AG04450 (cell line): ENCODE data around the gene UBXN10. TPM values are rescaled to one million over a fixed set of nuclear protein-coding genes. Genes with fewer than 3 reads are reported as not detected.

Experiments used
- CTCF ChIA-PET: fragments of 300-600, 350-600 bp; formaldehyde crosslinking; extraction: SDS; loops from one replicate; lab custom pipeline; 2022; ENCODE audit warnings: antibody characterized with exemption, inconsistent platforms; lab: Charles Lee
- POLR2A ChIA-PET: fragments of 350-600 bp; formaldehyde crosslinking; extraction: SDS; loops from one replicate; lab custom pipeline; 2021; ENCODE audit warnings: antibody characterized with exemption, inconsistent platforms; lab: Yijun Ruan, JAX
- DNase-seq: peaks from one replicate; pipeline ENCODE4 v3.0.0-alpha.2; 2011; ENCODE audit warnings: low read depth, low spot score
- H3K27ac ChIP-seq: one replicate; pipeline ENCODE4 v1.5.1; 2012; ENCODE audit warnings: low read depth, low read length, control low read depth
- H3K27me3 ChIP-seq: one replicate; pipeline ENCODE4 v1.6.0; 2012; ENCODE audit warnings: low read length; ENCODE audit not compliant: control insufficient read depth, insufficient read depth
- H3K4me3 ChIP-seq: 2 replicates; pipeline ENCODE4 v1.5.1; 2011; ENCODE audit warnings: mild to moderate bottlenecking, low read depth, low read length, control low read depth
- H3K9me3 ChIP-seq: 2 replicates; pipeline ENCODE4 v1.5.1; 2012; ENCODE audit warnings: low read length; ENCODE audit not compliant: control insufficient read depth, insufficient read depth
- CTCF ChIP-seq: IDR thresholded peaks from 2 replicates; pipeline ENCODE4 v1.5.1; 2011; ENCODE audit warnings: low read depth, low read length, control low read depth, inconsistent platforms
- polyA plus RNA-seq: library from polyadenylated mRNA; depleted of rRNA; stranded (reverse); fragments of >200 nt; gene quantifications from 2 replicates; pipeline ENCODE4 v1.2.3, GENCODE V29; 2011

Gene UBXN10
- polyA plus RNA-seq, 1 experiment: not detected

- ChIA-PET CTCF (interaction anchor here (0.6 to 3.6 kb wide), 22 partner anchors 8 to 490 kb away, joined by 3 to 68 read pairs (median 6); no protein-coding TSS in a partner anchor), POLR2A (interaction anchor here (0.6 kb wide), 1 partner anchor 353 kb away, joined by 3 read pairs; no protein-coding TSS in a partner anchor)
- peak; percentile 33 for DNase-seq
- TF ChIP-seq CTCF: peak; percentile 83
- Histone ChIP-seq H3K4me3 (peak overlapping the region; percentile 44), H3K27me3 (peaks cover 11% of the 10 kb centered on the region), H3K27ac (no peak overlapping the region), H3K9me3 (no peaks in the 10 kb centered on the region; the same call in 1 of the 2 replicates)
Observed at GRCh38 chr1:20151906-20152598, 33.8 kb upstream of the UBXN10 start.

GRCh38 chr1:20152599-20152930 lies 33.3 kb upstream of the UBXN10 start:
- POLR2A ChIA-PET: no interaction called here

GRCh38 chr1:20153000-20153418 lies 32.9 kb upstream of the UBXN10 start:
- ChIA-PET CTCF (interaction anchor here (0.7 to 3.6 kb wide), 19 partner anchors 9 to 449 kb away, joined by 3 to 68 read pairs (median 9); no protein-coding TSS in a partner anchor), POLR2A (interaction anchor here (0.7 kb wide), 2 partner anchors 42 to 492 kb away, joined by 3 to 8 read pairs; no protein-coding TSS in a partner anchor)
- no peak for TF ChIP-seq CTCF
- Histone ChIP-seq H3K4me3 (no peak overlapping the region), H3K27me3 (peaks cover 7% of the 10 kb centered on the region), H3K9me3 (no peaks in the 10 kb centered on the region; the same call in 1 of the 2 replicates), H3K27ac (no peak overlapping the region)
- no peak for DNase-seq

More at GRCh38 chr1:20152599-20152930, 33.3 kb upstream of the UBXN10 start:
- no peak for TF ChIP-seq CTCF
- H3K4me3 ChIP-seq: no peak overlapping the region
- H3K9me3 ChIP-seq: no peaks in the 10 kb centered on the region; the same call in 1 of the 2 replicates
- no peak overlapping the region for H3K27ac ChIP-seq
- peaks cover 11% of the 10 kb centered on the region for H3K27me3 ChIP-seq
- DNase-seq: no peak
- CTCF ChIA-PET: interaction anchor here (0.7 to 3.6 kb wide), 19 partner anchors 8 to 449 kb away, joined by 3 to 68 read pairs (median 9); no protein-coding TSS in a partner anchor

- Histone ChIP-seq H3K4me3 (no peak overlapping the region), H3K27ac (no peak overlapping the region), H3K27me3 (peaks cover 3% of the 10 kb centered on the region), H3K9me3 (peaks cover 8% of the 10 kb centered on the region)
- no peak for TF ChIP-seq CTCF
- DNase-seq: no peak
- CTCF ChIA-PET: interaction anchor here (1.6 to 3.6 kb wide), 3 partner anchors 55 to 236 kb away, joined by 4 to 68 read pairs (median 16); no protein-coding TSS in a partner anchor
- POLR2A ChIA-PET: no interaction called here
Observed at GRCh38 chr1:20154301-20154831, 31.5 kb upstream of the UBXN10 start.
